Measurements from ENCODE around the gene IL23R.

DNA sequence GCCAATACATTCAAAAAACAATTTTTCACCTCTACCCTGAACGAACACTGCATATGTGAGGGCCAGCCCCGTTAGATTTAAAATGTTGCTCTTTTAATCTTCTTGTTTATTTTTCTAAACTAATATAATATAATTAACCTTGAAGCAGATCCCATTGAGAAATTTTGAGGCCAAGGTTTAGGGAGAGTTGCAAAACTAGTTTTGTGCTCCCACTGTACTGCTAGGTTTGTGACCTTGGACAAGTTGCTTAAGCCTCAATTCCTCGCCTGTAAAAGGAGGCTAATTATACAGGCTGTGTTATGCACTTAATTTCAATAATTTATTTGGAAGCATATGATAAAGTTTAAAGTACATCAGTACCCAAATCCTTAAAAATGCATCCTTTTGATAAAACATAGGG is 3.7 kb downstream of the IL23R start:
- TF ChIP-seq POLR2A (IDR thresholded peaks at IDR 0.05; ENCODE audit: low read depth, low read length), result no peak
- TF ChIP-seq PAX5 (IDR thresholded peaks at IDR 0.05; ENCODE audit: insufficient read depth, low read length, severe bottlenecking), result no peak
- TF ChIP-seq POLR2AphosphoS5 (IDR thresholded peaks at IDR 0.05; ENCODE audit: low read depth, low read length), result no peak
- TF ChIP-seq SPI1 (IDR thresholded peaks at IDR 0.05; ENCODE audit: low read depth, low read length), result no peak
- TF ChIP-seq TAF1 (IDR thresholded peaks at IDR 0.05; ENCODE audit: low read depth, low read length), result no peak
- no peak for TF ChIP-seq POU2F2 (IDR thresholded peaks at IDR 0.05; ENCODE audit: low read depth, low read length)
